OCI-LY7 (cell line): ENCODE data around the gene MTAP. TPM values are rescaled to one million over a fixed set of nuclear protein-coding genes. Genes with fewer than 3 reads are reported as not detected.

Source experiments
- BruUV-seq: library from RNA; stranded (reverse); fragments of 400-500 nt; replicated peaks from 2 replicates; lab custom pipeline; 2021; lab: Mats Ljungman, UMichigan
- CTCF ChIA-PET: fragments of 300-600 bp; sonication (Branson Sonifier 250); formaldehyde crosslinking; loops from one replicate; lab custom pipeline; 2022; ENCODE audit warnings: antibody characterized with exemption; ENCODE audit not compliant: unreplicated experiment; lab: Charles Lee
- POLR2A ChIA-PET: fragments of 300-600 bp; sonication (Branson Sonifier 250); formaldehyde crosslinking; loops from one replicate; lab custom pipeline; 2022; ENCODE audit warnings: antibody characterized with exemption; lab: Charles Lee
- DNase-seq: peaks from one replicate; pipeline ENCODE4 v3.0.0-alpha.2; 2015; ENCODE audit warnings: low spot score
- H2AFZ ChIP-seq: fragments of 200-600 bp; sonication (generic), shearing (Covaris generic); 2 replicates; pipeline ENCODE4 v1.6.1; 2014; ENCODE audit warnings: mild to moderate bottlenecking, antibody characterized with exemption, low read length, moderate library complexity
- H3K27ac ChIP-seq: fragments of 200-600 bp; sonication (generic); 2 replicates; pipeline ENCODE4 v1.5.1; 2014; ENCODE audit warnings: mixed run types, low read depth, mild to moderate bottlenecking, moderate library complexity, low read length, inconsistent platforms; ENCODE audit not compliant: poor library complexity, severe bottlenecking
- H3K36me3 ChIP-seq: fragments of 200-600 bp; sonication (generic); 2 replicates; pipeline ENCODE4 v1.6.1; 2014; ENCODE audit warnings: mild to moderate bottlenecking, antibody characterized with exemption, low read length, moderate library complexity, mixed read lengths; ENCODE audit not compliant: insufficient read depth
- H3K4me1 ChIP-seq: fragments of 200-600 bp; sonication (generic); 2 replicates; pipeline ENCODE4 v1.5.1; 2014; ENCODE audit warnings: mild to moderate bottlenecking, low read length; ENCODE audit not compliant: insufficient read depth, poor library complexity, severe bottlenecking
- H3K4me2 ChIP-seq: fragments of 200-600 bp; sonication (generic); 2 replicates; pipeline ENCODE4 v1.6.1; 2014; ENCODE audit warnings: mild to moderate bottlenecking, low read length
- H3K4me3 ChIP-seq: fragments of 200-600 bp; sonication (generic); 2 replicates; pipeline ENCODE4 v1.5.1; 2014; ENCODE audit warnings: mild to moderate bottlenecking, low read depth, low read length; ENCODE audit not compliant: poor library complexity, severe bottlenecking
- H3K79me2 ChIP-seq: fragments of 200-600 bp; sonication (generic); 2 replicates; pipeline ENCODE4 v1.6.1; 2016; ENCODE audit warnings: low read depth, mild to moderate bottlenecking, low read length, moderate library complexity, mixed read lengths; ENCODE audit not compliant: insufficient read depth
- H3K9me2 ChIP-seq: fragments of 200-600 bp; sonication (generic); 2 replicates; pipeline ENCODE4 v1.6.1; 2016; ENCODE audit warnings: mild to moderate bottlenecking, low read length, mixed read lengths; ENCODE audit not compliant: insufficient read depth
- H3K9me3 ChIP-seq: fragments of 200-600 bp; sonication (generic); 2 replicates; pipeline ENCODE4 v1.6.1; 2014; ENCODE audit warnings: mild to moderate bottlenecking, mixed run types, low read length, mixed read lengths
- H4K20me1 ChIP-seq: fragments of 200-600 bp; sonication (generic); 2 replicates; pipeline ENCODE4 v1.6.1; 2014; ENCODE audit warnings: mild to moderate bottlenecking, antibody characterized with exemption, low read length, moderate library complexity, mixed read lengths; ENCODE audit not compliant: insufficient read depth
- EZH2phosphoT487 ChIP-seq: fragments of 200-600 bp; sonication (generic); IDR thresholded peaks from 2 replicates; pipeline ENCODE4 v1.6.1; 2018; ENCODE audit warnings: low read depth, borderline replicate concordance, mild to moderate bottlenecking, mixed run types, antibody characterized with exemption, low read length, moderate library complexity, mixed read lengths
- intact Hi-C: fragments of 100-400 bp; cut with micrococcal nuclease; formaldehyde crosslinking; loops from one replicate; pipeline ENCODE4 v1.10.0; 2022; ENCODE audit not compliant: unreplicated experiment
- total RNA-seq, 2 experiments: library from RNA; depleted of rRNA in 1 of 2; stranded (reverse); fragments of >200 nt in 1 of 2; shearing (Covaris generic) in 1 of 2; gene quantifications; 2 replicates each; pipeline ENCODE4 v1.2.3, GENCODE V29; 2014 to 2022
- TF ChIP-seq, protein P1 (sequence below): fragments of 200-600 bp; sonication (generic); conservative IDR thresholded peaks from 2 replicates; pipeline ENCODE4 v1.5.1; 2014; ENCODE audit warnings: mild to moderate bottlenecking, antibody characterized with exemption, low read length, moderate library complexity, mixed read lengths

Gene MTAP
- total RNA-seq, 2 experiments from 2014 or later = 41.6 to 101 TPM

DNA sequence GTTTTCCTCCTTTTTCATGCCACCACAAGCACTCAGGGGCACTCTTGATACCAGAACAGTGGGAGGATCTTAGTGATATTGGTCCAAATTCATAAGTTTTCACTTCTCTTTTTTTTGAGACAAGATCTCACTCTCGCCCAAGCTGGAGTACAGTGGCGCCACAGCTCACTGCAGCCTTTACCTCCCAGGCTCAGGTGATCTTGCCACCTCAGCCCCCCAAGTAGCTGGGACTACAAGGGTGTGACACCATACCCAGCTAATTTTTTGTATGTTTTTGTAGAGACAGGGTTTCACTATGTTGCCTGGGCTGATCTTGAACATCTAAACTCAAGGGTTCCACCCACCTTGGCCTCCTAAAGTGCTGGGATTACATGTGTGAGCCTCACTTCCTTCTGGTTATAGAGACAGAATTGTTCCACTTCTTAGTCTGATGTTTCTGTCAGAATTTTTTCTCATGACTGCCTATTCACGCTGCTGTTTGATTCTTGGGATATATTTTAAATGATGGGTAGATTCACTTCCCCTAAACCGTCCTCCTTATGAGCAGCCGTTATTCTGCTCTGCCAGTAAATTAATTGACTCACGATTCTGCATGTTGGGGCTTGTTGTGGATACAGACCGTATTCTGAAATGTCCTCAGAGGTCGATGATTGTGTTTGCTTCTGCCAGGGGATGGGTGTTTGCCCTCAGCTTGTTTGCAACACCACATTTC, 30.8 kb downstream of the MTAP start:
- Histone ChIP-seq H3K79me2 (peaks cover 41% of the 10 kb centered on the region; the same call in 1 of the 2 replicates), H3K9me3 (no peaks in the 10 kb centered on the region), H3K4me3 (no peak overlapping the region), H2AFZ (no peak overlapping the region), H3K9me2 (no peaks in the 10 kb centered on the region), H4K20me1 (peaks cover 7% of the 10 kb centered on the region; the same call in 1 of the 2 replicates), H3K4me1 (peaks cover 41% of the 10 kb centered on the region), H3K27ac (peak overlapping the region; percentile 58), H3K36me3 (peaks cover 100% of the 10 kb centered on the region), H3K4me2 (peak overlapping the region; percentile 29)
- ChIA-PET CTCF (interaction anchor here (0.5 kb wide), 1 partner anchor 10 kb away, joined by 3 read pairs; no protein-coding TSS in a partner anchor), POLR2A (interaction anchor here (0.6 to 1.0 kb wide), 3 partner anchors 9 to 362 kb away, joined by 3 to 4 read pairs (median 3); no protein-coding TSS in a partner anchor)
- TF ChIP-seq, protein P1, sequence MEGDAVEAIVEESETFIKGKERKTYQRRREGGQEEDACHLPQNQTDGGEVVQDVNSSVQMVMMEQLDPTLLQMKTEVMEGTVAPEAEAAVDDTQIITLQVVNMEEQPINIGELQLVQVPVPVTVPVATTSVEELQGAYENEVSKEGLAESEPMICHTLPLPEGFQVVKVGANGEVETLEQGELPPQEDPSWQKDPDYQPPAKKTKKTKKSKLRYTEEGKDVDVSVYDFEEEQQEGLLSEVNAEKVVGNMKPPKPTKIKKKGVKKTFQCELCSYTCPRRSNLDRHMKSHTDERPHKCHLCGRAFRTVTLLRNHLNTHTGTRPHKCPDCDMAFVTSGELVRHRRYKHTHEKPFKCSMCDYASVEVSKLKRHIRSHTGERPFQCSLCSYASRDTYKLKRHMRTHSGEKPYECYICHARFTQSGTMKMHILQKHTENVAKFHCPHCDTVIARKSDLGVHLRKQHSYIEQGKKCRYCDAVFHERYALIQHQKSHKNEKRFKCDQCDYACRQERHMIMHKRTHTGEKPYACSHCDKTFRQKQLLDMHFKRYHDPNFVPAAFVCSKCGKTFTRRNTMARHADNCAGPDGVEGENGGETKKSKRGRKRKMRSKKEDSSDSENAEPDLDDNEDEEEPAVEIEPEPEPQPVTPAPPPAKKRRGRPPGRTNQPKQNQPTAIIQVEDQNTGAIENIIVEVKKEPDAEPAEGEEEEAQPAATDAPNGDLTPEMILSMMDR = no peak; the same call in 1 of the 2 replicates
- no peak for TF ChIP-seq EZH2phosphoT487
- no TSS peak for BruUV-seq
- intact Hi-C loops = loop anchor here (5.0 kb wide), 1 partner anchor 159 kb away; the partner anchor contains the start of genes CDKN2A and CDKN2B-AS1
- DNase-seq = peak; percentile 64

DNA sequence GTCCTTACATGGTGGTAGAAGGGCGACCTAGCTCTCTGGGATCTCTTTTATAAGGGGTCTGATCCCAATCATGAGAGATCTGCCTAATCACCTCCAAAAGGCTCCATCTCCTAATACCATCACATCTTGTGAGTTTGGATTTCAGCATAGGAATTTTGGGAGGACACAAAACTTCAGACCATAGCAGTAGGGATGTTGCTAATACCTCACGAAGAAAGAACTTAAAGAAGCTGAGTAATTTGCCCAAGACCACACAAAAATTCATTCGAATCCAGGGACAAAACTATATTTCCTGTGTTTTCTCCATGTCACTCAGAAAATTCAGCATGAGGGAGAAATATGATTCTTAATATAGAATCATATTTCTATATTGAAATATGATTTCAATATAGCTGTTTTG, 32.7 kb downstream of the MTAP start:
- intact Hi-C loops = no loop called here
- peaks cover 41% of the 10 kb centered on the region; the same call in 1 of the 2 replicates for H3K79me2 ChIP-seq
- H4K20me1 ChIP-seq = peaks cover 7% of the 10 kb centered on the region; the same call in 1 of the 2 replicates
- no TSS peak for BruUV-seq
- no peak overlapping the region for H2AFZ ChIP-seq
- DNase-seq = no peak
- H3K36me3 ChIP-seq = peaks cover 100% of the 10 kb centered on the region
- no peaks in the 10 kb centered on the region for H3K9me2 ChIP-seq
- no peak overlapping the region for H3K4me3 ChIP-seq
- H3K27ac ChIP-seq = no peak overlapping the region
- no peaks in the 10 kb centered on the region for H3K9me3 ChIP-seq
- no peak overlapping the region for H3K4me2 ChIP-seq
- CTCF ChIA-PET = no interaction called here
- TF ChIP-seq, protein P1 = no peak
- no peak for TF ChIP-seq EZH2phosphoT487
- POLR2A ChIA-PET = interaction anchor here (1.5 kb wide), 1 partner anchor 9 kb away, joined by 5 read pairs; no protein-coding TSS in a partner anchor
- H3K4me1 ChIP-seq = peaks cover 41% of the 10 kb centered on the region
